Activated CD4-positive, alpha-beta T cell treated with anti-CD3 and anti-CD28 coated beads, Interleukin-2, amount 10 ng/mL, durations not matched to agents 24 days and 14 days (primary cell): ENCODE measurements around the gene CRHR2. TPM values are rescaled to one million over a fixed set of nuclear protein-coding genes. Genes with fewer than 3 reads are reported as not detected.

Source experiments
- DNase-seq: peaks from one replicate; pipeline ENCODE4 v3.0.0; 2022
- H3K27ac Mint-ChIP-seq: one replicate; pipeline ENCODE4 v1.8.0; 2022; ENCODE audit warnings: mild to moderate bottlenecking, mixed read lengths
- H3K27me3 Mint-ChIP-seq: one replicate; pipeline ENCODE4 v1.8.0; 2022; ENCODE audit warnings: mixed read lengths
- H3K36me3 Mint-ChIP-seq: one replicate; pipeline ENCODE4 v1.8.0; 2022; ENCODE audit warnings: low read depth, mild to moderate bottlenecking, mixed read lengths
- H3K4me1 Mint-ChIP-seq: one replicate; pipeline ENCODE4 v1.8.0; 2021; ENCODE audit warnings: mixed read lengths
- H3K4me3 Mint-ChIP-seq: one replicate; pipeline ENCODE4 v1.8.0; 2022; ENCODE audit warnings: mild to moderate bottlenecking, moderate library complexity, mixed read lengths
- H3K9me3 Mint-ChIP-seq: one replicate; pipeline ENCODE4 v1.8.0; 2021; ENCODE audit warnings: mixed read lengths
- intact Hi-C: fragments of 100-400 bp; cut with micrococcal nuclease; formaldehyde crosslinking; loops from one replicate; pipeline ENCODE4 v1.15.1; 2023
- total RNA-seq: library from RNA; stranded (reverse); gene quantifications from 2 replicates; pipeline ENCODE4 v1.2.3, GENCODE V29; 2022

CRHR2 gene
- total RNA-seq, 1 donor from 2014 or later = not detected

DNA sequence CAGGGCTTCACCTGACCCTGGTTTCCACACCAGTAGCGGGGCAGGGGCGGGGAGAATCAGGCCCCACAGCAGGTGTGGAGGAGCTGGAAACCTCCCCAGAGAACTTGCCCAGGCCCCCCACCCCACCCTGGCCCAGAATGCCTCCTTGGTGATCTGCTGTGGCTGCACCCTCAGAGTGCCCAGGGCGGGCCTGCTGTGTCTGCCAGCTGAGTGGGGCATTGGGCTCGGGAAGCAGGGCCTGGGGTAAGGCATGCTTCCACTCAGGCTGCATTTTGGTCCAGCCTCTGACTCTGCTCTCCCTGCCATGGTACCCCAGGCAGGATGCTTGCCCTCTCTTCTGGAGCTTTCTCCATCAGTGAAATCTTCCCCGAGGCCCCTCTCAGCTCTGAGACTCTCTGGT lies 1.1 kb upstream of the CRHR2 start:
- intact Hi-C loops = no loop called here

DNA sequence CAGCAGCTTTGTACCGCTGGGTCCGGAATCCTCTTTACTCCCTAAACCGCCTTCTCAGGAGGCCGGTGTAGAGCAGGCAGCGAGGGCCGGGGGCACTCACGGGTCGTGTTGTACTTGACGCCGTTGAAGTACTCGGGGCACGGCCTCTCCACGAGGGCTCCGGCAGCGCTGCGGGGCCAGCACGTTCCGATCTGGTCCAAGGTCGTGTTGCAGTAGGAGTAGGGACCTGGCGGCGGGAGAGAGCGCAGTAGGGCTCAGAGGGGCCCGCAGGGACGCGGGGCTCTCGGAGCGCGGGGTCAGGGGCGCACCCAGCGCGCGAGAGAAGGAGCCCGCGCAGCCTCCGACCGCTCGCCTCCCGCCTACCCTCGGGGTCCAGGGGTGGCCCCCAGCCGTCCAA lies 443 bp downstream of the CRHR2 start:
- intact Hi-C loops = no loop called here
- peaks cover 9% of the 10 kb centered on the region for H3K4me1 Mint-ChIP-seq
- DNase-seq = peak; percentile 58
- H3K9me3 Mint-ChIP-seq = no peaks in the 10 kb centered on the region
- no peaks in the 10 kb centered on the region for H3K36me3 Mint-ChIP-seq
- peak overlapping the region; percentile 68 for H3K4me3 Mint-ChIP-seq
- H3K27ac Mint-ChIP-seq = no peak overlapping the region
- H3K27me3 Mint-ChIP-seq = peaks cover 71% of the 10 kb centered on the region

More for the DNA sequence above, 1.1 kb upstream of the CRHR2 start:
- H3K27me3 Mint-ChIP-seq = peaks cover 68% of the 10 kb centered on the region
- peaks cover 10% of the 10 kb centered on the region for H3K4me1 Mint-ChIP-seq
- H3K27ac Mint-ChIP-seq = no peak overlapping the region
- H3K9me3 Mint-ChIP-seq = no peaks in the 10 kb centered on the region
- no peak for DNase-seq
- H3K36me3 Mint-ChIP-seq = no peaks in the 10 kb centered on the region
- H3K4me3 Mint-ChIP-seq = no peak overlapping the region

DNA sequence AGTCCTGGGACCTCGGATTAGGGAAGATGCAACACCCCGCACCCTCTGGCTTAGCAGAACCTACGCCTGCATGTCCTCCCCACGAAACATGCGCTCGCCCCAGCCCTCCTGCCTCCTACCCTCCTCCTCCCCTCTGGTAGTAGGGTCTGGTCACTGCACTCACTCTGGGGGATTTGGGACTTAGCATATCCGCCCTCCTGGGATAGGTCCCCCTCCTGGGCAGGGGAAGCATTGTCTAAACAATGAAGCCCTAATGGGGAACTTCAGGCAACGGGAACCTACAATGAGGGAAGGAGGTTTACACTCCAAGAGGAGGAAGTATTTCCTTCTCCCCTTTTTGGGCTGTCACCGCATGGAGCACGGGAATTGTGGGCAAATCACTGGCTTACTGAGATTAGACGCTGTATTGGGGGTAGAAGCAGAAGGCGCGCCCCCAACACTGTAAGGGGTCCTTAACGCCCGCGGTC lies 892 bp downstream of the CRHR2 start:
- Mint-ChIP-seq H3K4me1 (peaks cover 9% of the 10 kb centered on the region), H3K27me3 (peaks cover 73% of the 10 kb centered on the region), H3K27ac (no peak overlapping the region), H3K9me3 (no peaks in the 10 kb centered on the region), H3K4me3 (no peak overlapping the region), H3K36me3 (no peaks in the 10 kb centered on the region)
- intact Hi-C loops = no loop called here
- DNase-seq = no peak

DNA sequence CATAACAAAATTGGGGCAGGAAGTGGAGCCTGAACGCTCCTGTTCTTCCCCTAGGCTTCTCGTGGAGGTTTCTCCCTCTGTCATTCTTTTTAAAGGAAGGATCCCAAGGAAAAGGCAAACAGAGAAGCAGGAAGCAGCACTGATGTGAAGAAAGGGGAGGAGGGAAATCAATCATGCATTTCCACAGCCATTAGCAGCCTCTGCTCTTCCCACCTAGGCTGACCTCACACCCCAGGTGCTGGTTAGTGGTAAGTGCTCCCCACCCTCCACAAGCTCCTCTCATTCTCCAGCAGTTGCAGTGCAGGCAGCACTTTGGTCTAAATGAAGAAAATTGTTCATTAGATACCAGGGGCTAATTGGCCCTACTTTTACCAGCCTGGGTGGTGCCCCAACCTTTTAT lies 2.6 kb downstream of the CRHR2 start:
- no peaks in the 10 kb centered on the region for H3K36me3 Mint-ChIP-seq
- intact Hi-C loops = no loop called here
- H3K27ac Mint-ChIP-seq = no peak overlapping the region
- no peaks in the 10 kb centered on the region for H3K9me3 Mint-ChIP-seq
- DNase-seq = no peak
- peaks cover 9% of the 10 kb centered on the region for H3K4me1 Mint-ChIP-seq
- no peak overlapping the region for H3K4me3 Mint-ChIP-seq
- H3K27me3 Mint-ChIP-seq = peaks cover 69% of the 10 kb centered on the region

DNA sequence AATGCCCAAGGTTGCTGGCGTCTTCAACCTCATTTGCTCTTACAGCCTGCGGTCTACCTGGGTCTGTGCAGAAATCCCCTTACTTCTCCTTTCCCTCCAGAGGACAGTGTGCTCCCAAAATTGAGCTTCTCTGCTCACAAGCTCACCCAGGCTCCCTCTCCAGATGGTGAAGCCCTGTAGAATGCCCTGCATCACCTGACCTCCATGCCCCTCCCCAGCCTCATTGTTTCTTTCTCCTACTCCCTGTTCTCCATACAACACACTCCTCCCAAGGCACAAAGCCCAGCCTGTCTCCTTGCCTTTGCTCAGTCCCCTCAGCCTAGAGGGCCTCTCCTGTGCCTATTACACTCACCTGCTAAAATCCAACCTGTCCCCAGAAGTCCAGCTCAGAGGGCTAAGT lies 3.5 kb downstream of the CRHR2 start:
- peaks cover 9% of the 10 kb centered on the region for H3K4me1 Mint-ChIP-seq
- DNase-seq = no peak
- no peaks in the 10 kb centered on the region for H3K9me3 Mint-ChIP-seq
- no peaks in the 10 kb centered on the region for H3K36me3 Mint-ChIP-seq
- intact Hi-C loops = no loop called here
- H3K4me3 Mint-ChIP-seq = no peak overlapping the region
- peaks cover 60% of the 10 kb centered on the region for H3K27me3 Mint-ChIP-seq
- H3K27ac Mint-ChIP-seq = no peak overlapping the region

DNA sequence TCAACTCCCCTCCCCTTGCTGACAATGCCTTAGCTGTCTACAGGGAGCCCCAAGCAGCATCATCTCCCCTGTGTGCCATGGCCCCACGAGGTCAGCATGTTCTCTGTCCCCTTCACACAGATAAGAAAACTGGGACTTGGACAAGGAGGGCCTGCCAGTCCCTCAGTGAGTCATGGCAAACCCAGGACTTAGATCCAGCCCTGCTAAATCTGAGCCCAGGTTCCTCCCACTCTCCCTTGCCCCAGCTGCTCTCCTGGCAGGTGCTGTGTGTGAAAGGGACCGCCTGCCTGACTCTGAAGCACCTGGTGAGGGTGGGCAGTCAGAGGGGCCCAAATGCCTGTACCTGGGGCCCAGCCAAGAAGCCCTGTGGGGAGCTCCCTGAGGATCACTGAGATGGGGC lies 7.4 kb downstream of the CRHR2 start:
- no peak for DNase-seq
- intact Hi-C loops = no loop called here
- H3K9me3 Mint-ChIP-seq = no peaks in the 10 kb centered on the region
- H3K36me3 Mint-ChIP-seq = no peaks in the 10 kb centered on the region
- H3K4me3 Mint-ChIP-seq = no peak overlapping the region
- no peak overlapping the region for H3K27ac Mint-ChIP-seq
- H3K4me1 Mint-ChIP-seq = no peaks in the 10 kb centered on the region
- peaks cover 28% of the 10 kb centered on the region for H3K27me3 Mint-ChIP-seq

DNA sequence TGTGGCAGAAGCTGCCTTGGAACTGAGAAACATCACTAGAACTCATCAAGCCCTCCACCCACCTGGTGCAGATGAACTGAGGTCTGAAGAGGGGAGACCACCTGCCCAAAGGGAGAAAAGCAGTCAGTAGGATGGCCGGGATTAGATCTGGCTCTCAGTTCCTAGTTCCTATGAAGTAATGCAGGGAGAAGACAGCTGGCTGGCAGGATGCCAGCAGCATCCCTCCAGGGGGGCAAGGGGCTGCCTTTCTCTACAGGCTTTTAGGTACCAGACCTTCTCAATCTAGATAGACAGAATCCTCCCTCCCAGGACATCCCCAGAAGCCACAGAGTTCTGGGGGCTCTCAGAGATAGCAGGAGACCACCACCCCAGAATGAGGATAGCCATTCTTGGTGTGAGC lies 7.8 kb downstream of the CRHR2 start:
- DNase-seq = no peak
- no peaks in the 10 kb centered on the region for H3K36me3 Mint-ChIP-seq
- no peaks in the 10 kb centered on the region for H3K9me3 Mint-ChIP-seq
- no peaks in the 10 kb centered on the region for H3K4me1 Mint-ChIP-seq
- H3K27me3 Mint-ChIP-seq = peaks cover 24% of the 10 kb centered on the region
- H3K4me3 Mint-ChIP-seq = no peak overlapping the region
- intact Hi-C loops = no loop called here
- no peak overlapping the region for H3K27ac Mint-ChIP-seq

DNA sequence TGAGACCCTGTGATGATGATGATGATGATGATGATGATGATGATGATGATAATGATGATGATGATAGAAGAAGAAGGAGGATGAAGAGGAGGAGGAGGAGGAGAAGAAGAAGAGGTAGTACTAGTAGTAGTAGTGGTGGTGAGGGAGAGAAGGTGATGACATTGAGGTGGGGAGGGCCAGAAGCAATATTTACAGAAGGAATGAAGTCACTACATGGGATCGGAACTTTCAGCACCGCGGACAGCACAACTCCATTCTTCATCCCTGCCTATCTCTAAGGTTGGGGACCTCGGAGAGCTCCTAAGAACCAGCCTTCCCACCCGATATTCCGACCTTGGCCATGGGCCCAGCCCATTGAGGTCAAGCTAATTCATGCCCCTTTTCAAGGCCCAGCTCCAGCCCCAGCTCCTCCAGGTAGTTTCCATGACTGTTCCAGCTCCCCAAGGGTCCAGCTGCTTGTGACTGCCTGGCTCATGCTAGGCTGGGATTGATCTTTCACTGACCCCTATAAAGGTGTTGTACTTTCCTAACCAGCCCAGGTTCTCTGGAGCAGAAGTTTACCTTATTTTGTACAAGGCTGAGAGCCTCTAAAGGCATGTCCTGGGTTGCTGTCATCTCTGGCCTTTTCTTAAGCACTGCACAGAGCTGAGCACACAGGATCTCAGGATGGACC lies 10.3 kb downstream of the CRHR2 start:
- H3K9me3 Mint-ChIP-seq = no peaks in the 10 kb centered on the region
- no peaks in the 10 kb centered on the region for H3K36me3 Mint-ChIP-seq
- H3K27me3 Mint-ChIP-seq = peaks cover 7% of the 10 kb centered on the region
- intact Hi-C loops = no loop called here
- DNase-seq = peak; percentile 75
- H3K27ac Mint-ChIP-seq = no peak overlapping the region
- H3K4me3 Mint-ChIP-seq = no peak overlapping the region
- H3K4me1 Mint-ChIP-seq = no peaks in the 10 kb centered on the region

DNA sequence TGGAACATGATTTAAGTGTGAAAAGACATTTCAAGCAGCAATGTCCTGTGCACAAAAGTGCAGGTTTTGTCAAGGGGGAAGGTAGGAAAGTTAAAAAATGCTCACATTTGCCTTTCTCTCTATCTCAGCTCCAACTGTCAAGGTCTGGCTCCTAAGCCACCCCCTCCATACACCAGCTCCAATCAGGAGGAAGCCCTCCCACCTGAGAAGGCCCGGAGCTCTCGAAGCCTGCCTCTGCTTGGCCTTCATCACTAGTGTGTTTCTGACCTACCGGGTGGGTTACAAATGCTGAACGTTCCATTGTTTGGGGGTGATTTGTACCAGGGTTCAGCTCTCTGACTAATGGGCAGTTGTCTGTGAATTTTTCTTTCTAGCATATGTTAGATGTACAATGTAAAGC lies 14.2 kb downstream of the CRHR2 start:
- Mint-ChIP-seq H3K4me1 (no peaks in the 10 kb centered on the region), H3K27me3 (no peaks in the 10 kb centered on the region), H3K36me3 (no peaks in the 10 kb centered on the region), H3K27ac (no peak overlapping the region), H3K4me3 (no peak overlapping the region), H3K9me3 (no peaks in the 10 kb centered on the region)
- intact Hi-C loops = no loop called here
- DNase-seq = no peak

DNA sequence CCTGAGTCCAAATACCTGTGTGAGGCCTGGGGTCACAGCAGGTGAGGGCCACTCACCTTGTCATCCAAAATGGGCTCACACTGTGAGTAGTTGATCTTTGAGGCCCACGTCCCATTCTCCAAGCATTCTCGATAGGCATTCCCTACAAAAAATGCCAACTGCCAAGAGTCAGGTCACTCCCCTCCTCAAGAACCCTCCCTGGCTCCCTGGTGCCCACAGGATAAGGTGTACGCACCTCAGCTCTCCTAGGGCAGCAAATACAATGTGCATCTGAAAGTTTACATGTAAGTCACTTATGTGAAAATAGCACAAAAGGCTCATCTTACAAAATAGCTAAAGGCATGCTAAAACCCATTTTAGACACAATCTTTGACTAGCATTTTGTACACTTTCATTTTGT lies 15.1 kb downstream of the CRHR2 start:
- intact Hi-C loops = no loop called here
- DNase-seq = no peak
- no peaks in the 10 kb centered on the region for H3K36me3 Mint-ChIP-seq
- H3K9me3 Mint-ChIP-seq = no peaks in the 10 kb centered on the region
- no peak overlapping the region for H3K27ac Mint-ChIP-seq
- no peak overlapping the region for H3K4me3 Mint-ChIP-seq
- H3K4me1 Mint-ChIP-seq = no peaks in the 10 kb centered on the region
- no peaks in the 10 kb centered on the region for H3K27me3 Mint-ChIP-seq

DNA sequence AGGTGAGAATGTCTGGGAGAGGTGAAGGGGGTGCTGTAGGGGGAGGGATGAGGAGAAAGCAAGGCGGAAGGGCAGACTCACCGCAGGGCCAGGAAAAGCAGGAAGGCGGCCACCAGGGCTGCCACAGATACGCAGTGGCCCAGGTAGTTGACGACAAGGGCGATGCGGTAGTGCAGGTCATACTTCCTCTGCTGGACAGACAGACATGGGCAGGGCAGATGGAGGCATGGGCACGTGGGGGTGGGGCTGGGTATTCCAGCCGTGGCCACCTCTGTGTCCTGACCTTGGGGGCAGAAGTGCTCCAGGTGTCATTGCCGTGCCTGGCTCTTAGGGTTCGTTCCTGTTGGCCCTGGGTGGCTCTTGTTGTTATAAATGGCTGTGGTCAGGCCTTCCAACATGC lies 16.8 kb downstream of the CRHR2 start:
- Mint-ChIP-seq H3K4me1 (no peaks in the 10 kb centered on the region), H3K4me3 (no peak overlapping the region)
- no peak for DNase-seq

DNA sequence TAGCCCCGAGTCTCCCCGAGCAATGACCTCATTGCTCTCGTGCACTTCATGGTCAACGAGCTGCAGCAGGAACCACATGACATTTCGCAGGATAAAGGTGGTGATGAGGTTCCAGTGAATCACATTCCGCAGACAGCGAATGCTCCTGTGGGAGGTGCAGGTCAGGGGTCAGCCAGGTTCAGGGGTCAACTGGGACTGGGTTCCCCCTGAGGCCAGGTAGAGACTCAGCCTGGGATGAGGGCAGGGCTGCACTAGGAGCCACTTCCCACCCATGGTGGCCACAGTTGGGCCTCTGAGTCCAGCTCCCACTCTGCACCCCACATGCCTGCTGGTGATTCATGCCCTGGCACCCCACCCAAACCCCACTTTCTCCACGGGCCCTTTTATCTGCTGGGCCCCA lies 17.2 kb downstream of the CRHR2 start:
- no peaks in the 10 kb centered on the region for H3K9me3 Mint-ChIP-seq
- intact Hi-C loops = no loop called here

More for the DNA sequence above, 16.8 kb downstream of the CRHR2 start:
- no peak overlapping the region for H3K27ac Mint-ChIP-seq
- intact Hi-C loops = no loop called here
- no peaks in the 10 kb centered on the region for H3K27me3 Mint-ChIP-seq
- H3K9me3 Mint-ChIP-seq = no peaks in the 10 kb centered on the region
- no peaks in the 10 kb centered on the region for H3K36me3 Mint-ChIP-seq

DNA sequence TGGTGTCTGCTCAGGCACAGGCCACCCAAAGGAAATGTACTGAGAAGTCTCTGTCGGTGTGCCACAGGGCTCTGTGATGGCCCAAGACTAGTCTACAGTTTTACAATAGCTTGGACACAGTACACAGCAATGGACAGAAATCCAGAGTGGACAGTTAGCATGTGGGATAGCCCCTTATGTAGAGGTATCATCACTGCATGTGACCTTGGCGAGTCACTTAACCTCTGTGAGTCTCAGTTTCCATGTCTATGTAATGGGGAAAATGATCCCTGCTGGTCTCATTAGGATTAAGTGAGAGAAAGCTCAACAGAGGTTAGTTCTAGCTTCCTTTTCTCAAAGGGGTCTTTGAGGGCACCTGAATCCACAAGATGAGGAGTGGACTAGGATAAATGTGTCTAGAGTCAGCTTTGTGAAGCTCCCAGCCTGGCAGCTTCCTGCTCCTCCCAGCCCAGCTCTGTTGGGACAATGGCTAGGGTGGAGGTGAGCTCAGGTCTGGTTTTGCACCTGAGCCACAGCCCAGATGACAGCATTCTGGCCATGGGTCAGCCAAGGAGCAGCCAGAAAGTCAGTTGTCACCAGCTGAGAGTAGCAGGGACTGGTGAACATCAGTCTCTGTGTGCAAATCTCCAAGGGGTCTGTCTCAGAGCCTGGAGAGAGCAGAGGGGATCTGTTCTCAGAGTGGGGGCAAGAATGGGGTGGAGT lies 17.9 kb downstream of the CRHR2 start:
- Mint-ChIP-seq H3K27ac (no peak overlapping the region), H3K36me3 (no peaks in the 10 kb centered on the region), H3K27me3 (no peaks in the 10 kb centered on the region), H3K4me1 (no peaks in the 10 kb centered on the region), H3K9me3 (no peaks in the 10 kb centered on the region), H3K4me3 (no peak overlapping the region)
- no peak for DNase-seq
- intact Hi-C loops = no loop called here

More for the DNA sequence above, 17.2 kb downstream of the CRHR2 start:
- H3K4me3 Mint-ChIP-seq = no peak overlapping the region
- no peaks in the 10 kb centered on the region for H3K27me3 Mint-ChIP-seq
- no peak for DNase-seq
- no peak overlapping the region for H3K27ac Mint-ChIP-seq
- no peaks in the 10 kb centered on the region for H3K36me3 Mint-ChIP-seq
- no peaks in the 10 kb centered on the region for H3K4me1 Mint-ChIP-seq

DNA sequence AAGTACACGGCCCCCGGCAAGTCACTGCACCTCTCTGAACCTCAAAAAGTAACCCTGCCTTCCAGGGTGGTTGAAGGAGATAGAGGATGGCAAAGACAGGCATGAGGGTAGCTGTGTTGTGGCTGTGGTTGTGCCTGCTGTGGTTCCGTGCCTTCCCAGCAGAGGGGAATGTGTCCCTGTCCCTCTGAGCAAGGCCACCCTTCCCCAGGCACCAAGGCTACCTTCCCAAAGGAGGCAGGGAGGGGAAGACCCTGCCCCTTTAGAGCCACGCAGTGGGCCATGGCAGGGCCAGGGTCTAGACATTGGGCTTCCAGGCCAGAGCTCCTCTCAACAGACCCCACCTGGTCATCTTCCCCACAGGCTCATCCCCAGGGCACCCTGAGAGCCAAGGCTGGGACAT lies 18.8 kb downstream of the CRHR2 start:
- intact Hi-C loops = no loop called here
- no peak for DNase-seq

More for the DNA sequence above, 18.8 kb downstream of the CRHR2 start:
- Mint-ChIP-seq H3K4me1 (no peaks in the 10 kb centered on the region), H3K27me3 (no peaks in the 10 kb centered on the region), H3K4me3 (no peak overlapping the region), H3K36me3 (no peaks in the 10 kb centered on the region), H3K9me3 (no peaks in the 10 kb centered on the region), H3K27ac (no peak overlapping the region)
